Activated B cell treated with CpG ODN at 0.5 μM for 24 hours (primary cell): Measurements from ENCODE around the gene VWCE. TPM values are rescaled to one million over a fixed set of nuclear protein-coding genes. Genes with fewer than 3 reads are reported as not detected.

Source experiments
- ATAC-seq: fragments of 200-7000 bp; cut with Tn5 transposase; one replicate; pipeline ENCODE4 v1.10.0; 2021; ENCODE audit warnings: low read depth, mild to moderate bottlenecking, moderate library complexity
- CTCF ChIA-PET: fragments of 350-600 bp; sonication (Branson Sonifier 250); formaldehyde crosslinking; loops from one replicate; lab custom pipeline; 2021; ENCODE audit warnings: antibody characterized with exemption; lab: Charles Lee
- POLR2A ChIA-PET: fragments of 350-600 bp; sonication (Branson Sonifier 250); formaldehyde crosslinking; loops from one replicate; lab custom pipeline; 2021; ENCODE audit warnings: antibody characterized with exemption; lab: Charles Lee
- DNase-seq: peaks from one replicate; pipeline ENCODE4 v3.0.0; 2022
- H3K27ac Mint-ChIP-seq: one replicate; pipeline ENCODE4 v1.8.0; 2020; ENCODE audit warnings: mixed read lengths
- H3K27me3 Mint-ChIP-seq: one replicate; pipeline ENCODE4 v1.8.0; 2021; ENCODE audit warnings: mixed read lengths
- H3K36me3 Mint-ChIP-seq: one replicate; pipeline ENCODE4 v1.8.0; 2021; ENCODE audit warnings: low read depth, mixed read lengths
- H3K4me1 Mint-ChIP-seq: one replicate; pipeline ENCODE4 v1.8.0; 2021; ENCODE audit warnings: mixed read lengths
- H3K4me3 Mint-ChIP-seq: one replicate; pipeline ENCODE4 v1.8.0; 2020; ENCODE audit warnings: mild to moderate bottlenecking, mixed read lengths
- H3K9me3 Mint-ChIP-seq: one replicate; pipeline ENCODE4 v1.8.0; 2020; ENCODE audit warnings: mixed read lengths
- intact Hi-C: fragments of 100-400 bp; cut with micrococcal nuclease; formaldehyde crosslinking; loops from one replicate; pipeline ENCODE4 v1.15.1; 2024
- total RNA-seq: library from RNA; stranded (reverse); gene quantifications from 2 replicates; pipeline ENCODE4 v1.2.3, GENCODE V29; 2022
- TF ChIP-seq, protein P1 (sequence below): fragments of 200-600 bp; IDR thresholded peaks from one replicate; pipeline ENCODE4 v1.8.0; 2022; ENCODE audit warnings: antibody characterized with exemption, mild to moderate bottlenecking

Gene VWCE
- total RNA-seq, 1 donor from 2014 or later: 1.3 TPM

DNA sequence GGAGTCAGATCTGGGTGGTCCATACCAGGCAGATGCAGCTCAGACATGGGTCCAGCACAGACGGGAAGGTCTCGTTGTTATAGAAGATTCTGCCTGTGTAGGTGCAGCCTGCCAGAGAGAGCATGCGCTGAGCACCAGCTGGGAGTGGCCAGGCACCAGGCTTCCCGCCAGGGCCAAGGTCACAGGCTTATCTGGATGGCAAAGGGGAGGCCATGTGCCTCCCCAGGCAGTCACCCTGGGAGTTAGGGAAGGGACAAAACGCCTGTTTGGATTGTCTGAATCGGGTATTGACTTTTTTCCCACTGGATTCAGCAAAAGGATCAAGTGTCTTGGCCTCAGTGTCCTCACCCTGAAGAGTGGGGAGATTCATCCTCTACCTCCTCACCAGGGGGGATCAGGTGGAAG, 27.7 kb downstream of the VWCE start:
- ChIA-PET CTCF (no interaction called here), POLR2A (no interaction called here)
- Mint-ChIP-seq H3K27ac (no peak overlapping the region), H3K36me3 (no peaks in the 10 kb centered on the region), H3K9me3 (no peaks in the 10 kb centered on the region), H3K4me1 (no peaks in the 10 kb centered on the region), H3K27me3 (no peaks in the 10 kb centered on the region), H3K4me3 (no peak overlapping the region)
- ATAC-seq (no peak), DNase-seq (no peak)
- intact Hi-C loops: no loop called here
- TF ChIP-seq, protein P1, sequence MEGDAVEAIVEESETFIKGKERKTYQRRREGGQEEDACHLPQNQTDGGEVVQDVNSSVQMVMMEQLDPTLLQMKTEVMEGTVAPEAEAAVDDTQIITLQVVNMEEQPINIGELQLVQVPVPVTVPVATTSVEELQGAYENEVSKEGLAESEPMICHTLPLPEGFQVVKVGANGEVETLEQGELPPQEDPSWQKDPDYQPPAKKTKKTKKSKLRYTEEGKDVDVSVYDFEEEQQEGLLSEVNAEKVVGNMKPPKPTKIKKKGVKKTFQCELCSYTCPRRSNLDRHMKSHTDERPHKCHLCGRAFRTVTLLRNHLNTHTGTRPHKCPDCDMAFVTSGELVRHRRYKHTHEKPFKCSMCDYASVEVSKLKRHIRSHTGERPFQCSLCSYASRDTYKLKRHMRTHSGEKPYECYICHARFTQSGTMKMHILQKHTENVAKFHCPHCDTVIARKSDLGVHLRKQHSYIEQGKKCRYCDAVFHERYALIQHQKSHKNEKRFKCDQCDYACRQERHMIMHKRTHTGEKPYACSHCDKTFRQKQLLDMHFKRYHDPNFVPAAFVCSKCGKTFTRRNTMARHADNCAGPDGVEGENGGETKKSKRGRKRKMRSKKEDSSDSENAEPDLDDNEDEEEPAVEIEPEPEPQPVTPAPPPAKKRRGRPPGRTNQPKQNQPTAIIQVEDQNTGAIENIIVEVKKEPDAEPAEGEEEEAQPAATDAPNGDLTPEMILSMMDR: no peak

DNA sequence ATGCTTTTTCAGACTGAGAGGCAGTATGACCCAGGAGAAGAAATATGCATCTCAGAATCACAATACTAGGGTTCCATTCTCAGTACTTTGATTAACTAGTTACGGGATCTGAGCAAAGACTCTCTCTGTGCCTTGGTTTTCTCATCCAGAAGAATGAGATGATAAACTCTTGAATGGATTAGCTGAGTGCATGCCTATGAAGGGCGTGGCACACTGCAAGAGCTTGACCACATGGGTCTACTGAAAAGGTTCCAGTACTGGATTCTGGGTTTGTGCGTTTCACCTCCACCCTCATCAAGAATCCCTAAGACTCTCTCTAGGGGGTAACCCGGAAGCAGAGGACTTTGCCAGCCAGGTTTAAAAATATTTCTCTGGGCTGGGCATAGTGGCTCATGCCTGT, 28.5 kb downstream of the VWCE start:
- intact Hi-C loops: no loop called here
- ChIA-PET CTCF (no interaction called here), POLR2A (no interaction called here)
- no peak for ATAC-seq
- no peaks in the 10 kb centered on the region for H3K36me3 Mint-ChIP-seq
- no peaks in the 10 kb centered on the region for H3K9me3 Mint-ChIP-seq
- DNase-seq: no peak
- H3K27ac Mint-ChIP-seq: no peak overlapping the region
- TF ChIP-seq, protein P1: no peak
- H3K27me3 Mint-ChIP-seq: no peaks in the 10 kb centered on the region
- no peaks in the 10 kb centered on the region for H3K4me1 Mint-ChIP-seq
- H3K4me3 Mint-ChIP-seq: no peak overlapping the region

GRCh38 chr11:61265357-61265756, 29.8 kb downstream of the VWCE start:
- CTCF ChIA-PET: no interaction called here

GRCh38 chr11:61264795-61265194, 30.3 kb downstream of the VWCE start:
- Mint-ChIP-seq H3K36me3 (no peaks in the 10 kb centered on the region), H3K27ac (no peak overlapping the region), H3K4me1 (no peaks in the 10 kb centered on the region), H3K27me3 (no peaks in the 10 kb centered on the region), H3K4me3 (no peak overlapping the region), H3K9me3 (no peaks in the 10 kb centered on the region)
- no peak for DNase-seq
- intact Hi-C loops: no loop called here
- TF ChIP-seq, protein P1: no peak
- POLR2A ChIA-PET: no interaction called here
- no peak for ATAC-seq
- CTCF ChIA-PET: no interaction called here

More at GRCh38 chr11:61265357-61265756, 29.8 kb downstream of the VWCE start:
- no peak overlapping the region for H3K4me3 Mint-ChIP-seq
- H3K4me1 Mint-ChIP-seq: no peaks in the 10 kb centered on the region
- no peaks in the 10 kb centered on the region for H3K27me3 Mint-ChIP-seq
- H3K9me3 Mint-ChIP-seq: no peaks in the 10 kb centered on the region
- ATAC-seq (no peak), DNase-seq (no peak)
- no peaks in the 10 kb centered on the region for H3K36me3 Mint-ChIP-seq
- intact Hi-C loops: no loop called here
- POLR2A ChIA-PET: no interaction called here
- TF ChIP-seq, protein P1: no peak
- H3K27ac Mint-ChIP-seq: no peak overlapping the region

GRCh38 chr11:61264371-61264770, 30.7 kb downstream of the VWCE start:
- intact Hi-C loops: no loop called here
- no peak for ATAC-seq
- CTCF ChIA-PET: no interaction called here
- H3K4me3 Mint-ChIP-seq: no peak overlapping the region
- no peaks in the 10 kb centered on the region for H3K9me3 Mint-ChIP-seq
- no peak for DNase-seq
- POLR2A ChIA-PET: no interaction called here
- no peak overlapping the region for H3K27ac Mint-ChIP-seq
- TF ChIP-seq, protein P1: no peak
- no peaks in the 10 kb centered on the region for H3K36me3 Mint-ChIP-seq
- no peaks in the 10 kb centered on the region for H3K4me1 Mint-ChIP-seq
- no peaks in the 10 kb centered on the region for H3K27me3 Mint-ChIP-seq
